IPS-NIHi11 (cell line): ENCODE results near the gene UCK2.

Experiments used
- DNase-seq: peaks from one replicate; pipeline ENCODE4 v3.0.0; 2012; ENCODE audit warnings: mixed read lengths, low spot score

Gene UCK2

GRCh38 chr1:165900576-165901380, 73.4 kb downstream of the UCK2 start:
- DNase-seq: no peak

- no peak for DNase-seq
Measured at GRCh38 chr1:165902565-165902964, 75.2 kb downstream of the UCK2 start.

- DNase-seq: no peak
Measured at GRCh38 chr1:165903672-165904071, 76.3 kb downstream of the UCK2 start.

- no peak for DNase-seq
Measured at GRCh38 chr1:165904948-165905347, 77.5 kb downstream of the UCK2 start.

GRCh38 chr1:165905853-165906252, 78.4 kb downstream of the UCK2 start:
- no peak for DNase-seq

GRCh38 chr1:165907256-165907857, 79.9 kb downstream of the UCK2 start:
- DNase-seq: no peak

- DNase-seq: no peak
Measured at GRCh38 chr1:165910764-165911421, 83.5 kb downstream of the UCK2 start.

GRCh38 chr1:165911609-165912281, 84.3 kb downstream of the UCK2 start:
- no peak for DNase-seq

GRCh38 chr1:165912638-165913037, 85.2 kb downstream of the UCK2 start:
- DNase-seq: no peak

- peak; percentile 79 for DNase-seq
Measured at GRCh38 chr1:165914136-165914798, 86.9 kb downstream of the UCK2 start.

GRCh38 chr1:165915480-165915879, 88.1 kb downstream of the UCK2 start:
- no peak for DNase-seq

- no peak for DNase-seq
Measured at GRCh38 chr1:165915932-165916348, 88.5 kb downstream of the UCK2 start.

- DNase-seq: no peak
Measured at GRCh38 chr1:165917166-165917565, 89.8 kb downstream of the UCK2 start.

- DNase-seq: no peak
Measured at GRCh38 chr1:165924117-165924516, 96.7 kb downstream of the UCK2 start.

GRCh38 chr1:165925498-165926079, 98.2 kb downstream of the UCK2 start:
- no peak for DNase-seq

GRCh38 chr1:165927169-165927568, 99.8 kb downstream of the UCK2 start:
- no peak for DNase-seq

- peak; percentile 60 for DNase-seq
Measured at GRCh38 chr1:165928075-165928731, 100.8 kb downstream of the UCK2 start.

GRCh38 chr1:165930961-165931360, 103.5 kb downstream of the UCK2 start:
- no peak for DNase-seq

- DNase-seq: peak; percentile 22
Measured at GRCh38 chr1:165933446-165934170, 106.2 kb downstream of the UCK2 start.

- DNase-seq: no peak
Measured at GRCh38 chr1:165936542-165936941, 109.1 kb downstream of the UCK2 start.
